ENCODE results near the gene SFXN3. TPM values are rescaled to one million over a fixed set of nuclear protein-coding genes. Genes with fewer than 3 reads are reported as not detected.

SFXN3 gene
- total RNA-seq, 1 experiment from 2014 or later = 5.6 TPM

- Mint-ChIP-seq H3K9me3 (no peaks in the 10 kb centered on the region), H3K36me3 (peaks cover 13% of the 10 kb centered on the region), H3K27ac (no peak overlapping the region), H3K4me1 (peaks cover 16% of the 10 kb centered on the region), H3K27me3 (ENCODE audit: low read depth) (no peaks in the 10 kb centered on the region), H3K4me3 (no peak overlapping the region)
- TF ChIP-seq ZNF512 (CRISPR knock-in tag; IDR thresholded peaks at IDR 0.05; ENCODE audit: borderline replicate concordance) = no peak
- TF ChIP-seq, protein P1, sequence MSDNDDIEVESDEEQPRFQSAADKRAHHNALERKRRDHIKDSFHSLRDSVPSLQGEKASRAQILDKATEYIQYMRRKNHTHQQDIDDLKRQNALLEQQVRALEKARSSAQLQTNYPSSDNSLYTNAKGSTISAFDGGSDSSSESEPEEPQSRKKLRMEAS (CRISPR knock-in tag; IDR thresholded peaks at IDR 0.05) = no peak
- no peak for TF ChIP-seq ARID4B (CRISPR knock-in tag; IDR thresholded peaks at IDR 0.05; ENCODE audit: borderline replicate concordance)
- TF ChIP-seq PRRX2 (CRISPR knock-in tag; IDR thresholded peaks at IDR 0.05) = no peak
- no peak for TF ChIP-seq NR2C2 (CRISPR knock-in tag; IDR thresholded peaks at IDR 0.05)
- TF ChIP-seq JUN (CRISPR knock-in tag; IDR thresholded peaks at IDR 0.05) = no peak
- TF ChIP-seq KAT7 (CRISPR knock-in tag; IDR thresholded peaks at IDR 0.05; ENCODE audit: borderline replicate concordance) = no peak
- TF ChIP-seq, protein P2, sequence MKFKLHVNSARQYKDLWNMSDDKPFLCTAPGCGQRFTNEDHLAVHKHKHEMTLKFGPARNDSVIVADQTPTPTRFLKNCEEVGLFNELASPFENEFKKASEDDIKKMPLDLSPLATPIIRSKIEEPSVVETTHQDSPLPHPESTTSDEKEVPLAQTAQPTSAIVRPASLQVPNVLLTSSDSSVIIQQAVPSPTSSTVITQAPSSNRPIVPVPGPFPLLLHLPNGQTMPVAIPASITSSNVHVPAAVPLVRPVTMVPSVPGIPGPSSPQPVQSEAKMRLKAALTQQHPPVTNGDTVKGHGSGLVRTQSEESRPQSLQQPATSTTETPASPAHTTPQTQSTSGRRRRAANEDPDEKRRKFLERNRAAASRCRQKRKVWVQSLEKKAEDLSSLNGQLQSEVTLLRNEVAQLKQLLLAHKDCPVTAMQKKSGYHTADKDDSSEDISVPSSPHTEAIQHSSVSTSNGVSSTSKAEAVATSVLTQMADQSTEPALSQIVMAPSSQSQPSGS (CRISPR knock-in tag; IDR thresholded peaks at IDR 0.05; ENCODE audit: borderline replicate concordance, low read depth) = no peak
- TF ChIP-seq ZNF425 (CRISPR knock-in tag; conservative IDR thresholded peaks at IDR 0.05) = no peak
- no peak for TF ChIP-seq RORB (CRISPR knock-in tag; IDR thresholded peaks at IDR 0.05)
- ATAC-seq = no peak
- no peak for DNase-seq (ENCODE audit: low spot score)
- POLR2A ChIA-PET = no interaction called here
- CTCF ChIA-PET = interaction anchor here (1.0 to 13.4 kb wide), 7 partner anchors 5 to 69 kb away, joined by 3 to 277 read pairs (median 4); partner anchors contain the start of gene SEMA4G
Observed at GRCh38 chr10:101003639-101004206, 27.3 kb upstream of the SFXN3 start.

DNA sequence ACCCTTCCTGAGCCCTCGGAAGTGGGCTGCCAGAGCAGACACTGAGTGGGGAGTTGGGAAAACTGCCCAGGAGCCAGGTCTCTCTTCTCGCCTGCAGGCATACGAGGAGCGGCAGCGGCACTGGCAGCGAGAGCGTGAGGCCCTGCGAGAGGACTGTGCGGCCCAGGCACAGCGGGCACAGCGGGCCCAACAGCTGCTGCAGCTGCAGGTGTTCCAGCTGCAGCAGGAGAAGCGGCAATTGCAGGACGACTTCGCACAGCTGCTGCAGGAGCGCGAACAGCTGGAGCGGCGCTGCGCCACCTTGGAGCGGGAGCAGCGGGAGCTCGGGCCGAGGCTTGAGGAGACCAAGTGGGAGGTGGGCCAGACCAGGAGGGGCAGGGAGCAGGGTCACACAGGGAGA is 25.7 kb upstream of the SFXN3 start:
- ChIA-PET POLR2A (no interaction called here), CTCF (interaction anchor here (0.7 to 12.2 kb wide), 3 partner anchors 9 to 45 kb away, joined by 3 to 277 read pairs (median 7); no protein-coding TSS in a partner anchor)
- Mint-ChIP-seq H3K27ac (no peak overlapping the region), H3K27me3 (ENCODE audit: low read depth) (no peaks in the 10 kb centered on the region), H3K36me3 (peaks cover 13% of the 10 kb centered on the region), H3K4me1 (peaks cover 17% of the 10 kb centered on the region), H3K9me3 (no peaks in the 10 kb centered on the region), H3K4me3 (no peak overlapping the region)
- ATAC-seq = no peak
- DNase-seq (ENCODE audit: low spot score) = no peak
- TF ChIP-seq, protein P3, sequence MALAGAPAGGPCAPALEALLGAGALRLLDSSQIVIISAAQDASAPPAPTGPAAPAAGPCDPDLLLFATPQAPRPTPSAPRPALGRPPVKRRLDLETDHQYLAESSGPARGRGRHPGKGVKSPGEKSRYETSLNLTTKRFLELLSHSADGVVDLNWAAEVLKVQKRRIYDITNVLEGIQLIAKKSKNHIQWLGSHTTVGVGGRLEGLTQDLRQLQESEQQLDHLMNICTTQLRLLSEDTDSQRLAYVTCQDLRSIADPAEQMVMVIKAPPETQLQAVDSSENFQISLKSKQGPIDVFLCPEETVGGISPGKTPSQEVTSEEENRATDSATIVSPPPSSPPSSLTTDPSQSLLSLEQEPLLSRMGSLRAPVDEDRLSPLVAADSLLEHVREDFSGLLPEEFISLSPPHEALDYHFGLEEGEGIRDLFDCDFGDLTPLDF (CRISPR knock-in tag; IDR thresholded peaks at IDR 0.05) = no peak
- no peak for TF ChIP-seq PRDM15 (CRISPR knock-in tag; IDR thresholded peaks at IDR 0.05)
- no peak for TF ChIP-seq CREM (CRISPR knock-in tag; IDR thresholded peaks at IDR 0.05)
- TF ChIP-seq, protein P2 (CRISPR knock-in tag; IDR thresholded peaks at IDR 0.05; ENCODE audit: borderline replicate concordance, low read depth) = no peak
- TF ChIP-seq ETV6 (CRISPR knock-in tag; IDR thresholded peaks at IDR 0.05) = no peak
- no peak for TF ChIP-seq MXD4 (CRISPR knock-in tag; IDR thresholded peaks at IDR 0.05; ENCODE audit: borderline replicate concordance)
- no peak for TF ChIP-seq HMGA2 (CRISPR knock-in tag; IDR thresholded peaks at IDR 0.05)
- TF ChIP-seq GRHL2 (CRISPR knock-in tag; IDR thresholded peaks at IDR 0.05; ENCODE audit: insufficient replicate concordance, severe bottlenecking) = no peak
- no peak for TF ChIP-seq OVOL2 (CRISPR knock-in tag; IDR thresholded peaks at IDR 0.05; ENCODE audit: borderline replicate concordance)

All from WTC11 (cell line).